GM23338 (cell line): Measurements from ENCODE around the gene MAP7D3. TPM values are rescaled to one million over a fixed set of nuclear protein-coding genes. Genes with fewer than 3 reads are reported as not detected.

Source experiments
- ATAC-seq: fragments of 200-7000 bp; cut with Tn5 transposase; 3 replicates; pipeline ENCODE4 v1.9.1; 2020
- DNase-seq: peaks from one replicate; pipeline ENCODE4 v3.0.0-alpha.2; 2015; ENCODE audit warnings: low spot score
- H2AFZ ChIP-seq: fragments of 200-600 bp; sonication (generic); 2 replicates; pipeline ENCODE4 v1.8.0; 2016; ENCODE audit warnings: antibody characterized with exemption, mild to moderate bottlenecking, moderate library complexity
- H3F3A ChIP-seq: fragments of 200-600 bp; sonication (generic); replicated peaks from 2 replicates; pipeline ENCODE4 v1.8.0; 2017; ENCODE audit warnings: antibody characterized with exemption, mixed run types, low read depth
- H3K27ac ChIP-seq: fragments of 200-600 bp; sonication (generic); 2 replicates; pipeline ENCODE4 v1.6.1; 2016; ENCODE audit warnings: low read depth
- H3K27me3 ChIP-seq: fragments of 200-600 bp; sonication (generic); 2 replicates; pipeline ENCODE4 v1.8.0; 2016; ENCODE audit warnings: mild to moderate bottlenecking, mixed run types, moderate library complexity; ENCODE audit not compliant: insufficient read depth
- H3K36me3 ChIP-seq: fragments of 200-600 bp; sonication (generic); 2 replicates; pipeline ENCODE4 v1.8.0; 2016; ENCODE audit warnings: mild to moderate bottlenecking; ENCODE audit not compliant: insufficient read depth
- H3K4me1 ChIP-seq: fragments of 200-600 bp; sonication (generic); 2 replicates; pipeline ENCODE4 v1.8.0; 2016; ENCODE audit warnings: mild to moderate bottlenecking, moderate library complexity; ENCODE audit not compliant: insufficient read depth
- H3K4me2 ChIP-seq: fragments of 200-600 bp; sonication (generic); 2 replicates; pipeline ENCODE4 v1.7.1; 2017; ENCODE audit warnings: mixed run types
- H3K4me3 ChIP-seq: fragments of 200-600 bp; sonication (generic); 2 replicates; pipeline ENCODE4 v1.6.1; 2016; ENCODE audit warnings: mixed run types
- H3K79me2 ChIP-seq: fragments of 200-600 bp; sonication (generic); replicated peaks from 2 replicates; pipeline ENCODE4 v1.8.0; 2017; ENCODE audit warnings: mild to moderate bottlenecking; ENCODE audit not compliant: insufficient read depth
- H3K9me2 ChIP-seq: fragments of 200-600 bp; sonication (generic); 2 replicates; pipeline ENCODE4 v1.8.0; 2017; ENCODE audit not compliant: insufficient read depth
- H4K20me1 ChIP-seq: fragments of 200-600 bp; sonication (generic); replicated peaks from 2 replicates; pipeline ENCODE4 v1.8.0; 2017; ENCODE audit warnings: mild to moderate bottlenecking; ENCODE audit not compliant: insufficient read depth
- H3K27ac Mint-ChIP-seq: 2 replicates; pipeline ENCODE4 v1.8.0; 2020; ENCODE audit warnings: inconsistent platforms, mild to moderate bottlenecking, moderate library complexity, mixed read lengths
- H3K27me3 Mint-ChIP-seq: 3 replicates; pipeline ENCODE4 v1.8.0; 2022; ENCODE audit warnings: low read depth, mild to moderate bottlenecking, moderate library complexity, mixed read lengths, inconsistent platforms; ENCODE audit not compliant: insufficient read depth, poor library complexity
- H3K36me3 Mint-ChIP-seq: 3 replicates; pipeline ENCODE4 v1.8.0; 2021; ENCODE audit warnings: low read depth, mild to moderate bottlenecking, inconsistent platforms, moderate library complexity, mixed read lengths
- H3K4me1 Mint-ChIP-seq: 3 replicates; pipeline ENCODE4 v1.8.0; 2020; ENCODE audit warnings: mild to moderate bottlenecking, inconsistent platforms, mixed read lengths
- H3K4me3 Mint-ChIP-seq: 3 replicates; pipeline ENCODE4 v1.8.0; 2021; ENCODE audit warnings: moderate library complexity, mild to moderate bottlenecking, inconsistent platforms, mixed read lengths
- H3K9me3 Mint-ChIP-seq: 3 replicates; pipeline ENCODE4 v1.8.0; 2020; ENCODE audit warnings: moderate library complexity, mild to moderate bottlenecking, inconsistent platforms, mixed read lengths
- CTCF ChIP-seq, 2 experiments: fragments of 200-600 bp in 1 of 2; sonication (generic) in 1 of 2; conservative IDR thresholded peaks; 2 replicates each; pipeline versions ENCODE4 v1.5.1 to v1.6.1; 2016 to 2017; ENCODE audit warnings: antibody characterized with exemption in 2 of 2, low read depth in 2 of 2, mild to moderate bottlenecking in 2 of 2, moderate library complexity in 1 of 2
- EZH2 ChIP-seq: fragments of 200-600 bp; sonication (generic); IDR thresholded peaks from one replicate; pipeline ENCODE4 v1.8.0; 2017; ENCODE audit warnings: antibody characterized with exemption, mild to moderate bottlenecking, low read depth; ENCODE audit not compliant: unreplicated experiment
- POLR2AphosphoS5 ChIP-seq: IDR thresholded peaks from 2 replicates; pipeline ENCODE4 v1.6.1; 2016; ENCODE audit warnings: antibody characterized with exemption, low read depth
- REST ChIP-seq: IDR thresholded peaks from one replicate; pipeline ENCODE4 v1.6.1; 2018; ENCODE audit warnings: antibody characterized with exemption; ENCODE audit not compliant: unreplicated experiment
- STAT1 ChIP-seq: IDR thresholded peaks from one replicate; pipeline ENCODE4 v1.6.1; 2016; ENCODE audit warnings: antibody characterized with exemption; ENCODE audit not compliant: unreplicated experiment
- ZNF114 ChIP-seq: fragments of 250-450 bp; sonication (Bioruptor Pico); IDR thresholded peaks from 2 replicates; pipeline ENCODE4 v1.5.0; 2020; ENCODE audit warnings: mild to moderate bottlenecking, moderate library complexity
- ZNF331 ChIP-seq: fragments of 250-450 bp; sonication (Bioruptor Pico); IDR thresholded peaks from 2 replicates; pipeline ENCODE4 v1.5.0; 2020; ENCODE audit warnings: low read depth, mild to moderate bottlenecking, moderate library complexity
- polyA plus RNA-seq: library from polyadenylated mRNA; unstranded; fragments of >200 nt; fragmentation: Nextera tagmentation; extraction: Ambion mirVana; gene quantifications from 2 replicates; pipeline ENCODE4 v1.2.1, GENCODE V29; 2016
- total RNA-seq: library from RNA; depleted of rRNA; stranded (reverse); fragments of >200 nt; shearing (Covaris generic); gene quantifications from 2 replicates; pipeline ENCODE4 v1.2.3, GENCODE V29; 2014
- TF ChIP-seq, protein P1 (sequence below): fragments of 250-450 bp; sonication (Bioruptor Pico); IDR thresholded peaks from 2 replicates; pipeline ENCODE4 v1.5.0; 2020; ENCODE audit warnings: mild to moderate bottlenecking, moderate library complexity

Gene MAP7D3
- total and polyA plus RNA-seq, 2 experiments from 2014 or later: 14.5 to 33.4 TPM

DNA sequence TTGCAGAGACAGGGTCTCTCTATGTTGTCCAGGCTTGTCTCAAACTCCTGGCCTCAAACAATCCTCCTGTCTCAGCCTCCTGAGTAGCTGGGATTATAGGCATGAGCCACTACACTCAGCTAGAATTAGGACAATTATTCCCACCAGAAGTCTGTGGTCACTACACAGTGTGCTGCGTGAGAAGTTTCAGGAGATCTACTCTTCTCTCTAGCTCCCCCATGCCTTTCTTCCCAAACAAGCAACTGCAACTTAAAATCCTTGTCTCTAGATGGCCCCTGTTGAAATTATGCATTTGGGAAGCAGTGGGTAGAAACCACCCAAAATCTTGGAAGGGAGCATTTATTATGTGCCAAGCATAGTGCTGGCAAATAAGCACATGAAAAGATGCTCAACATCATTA is 21.1 kb upstream of the MAP7D3 start:
- peak; percentile 14 to 38; a peak in 2 of 4 replicates for TF ChIP-seq CTCF (conservative IDR thresholded peaks at IDR 0.05; ENCODE audit: low read depth in 2 of 2)
- TF ChIP-seq POLR2AphosphoS5: no peak
- TF ChIP-seq REST: no peak
- no peaks in the 10 kb centered on the region for H3K79me2 ChIP-seq
- Mint-ChIP-seq H3K4me1 (no peaks in the 10 kb centered on the region), H3K27me3 (peaks cover 4% of the 10 kb centered on the region), H3K27ac (no peak overlapping the region), H3K4me3 (no peak overlapping the region), H3K9me3 (no peaks in the 10 kb centered on the region), H3K36me3 (no peaks in the 10 kb centered on the region)
- no peak overlapping the region for H3K27ac ChIP-seq
- H3K4me3 ChIP-seq: no peak overlapping the region
- H3K27me3 ChIP-seq: no peaks in the 10 kb centered on the region
- DNase-seq (peak; percentile 17), ATAC-seq (peak; percentile 38; the same call in 2 of the 3 replicates)
- no peaks in the 10 kb centered on the region for H4K20me1 ChIP-seq
- no peak overlapping the region for H3K4me2 ChIP-seq
- no peaks in the 10 kb centered on the region for H3F3A ChIP-seq
- H3K9me2 ChIP-seq: no peaks in the 10 kb centered on the region
- H3K36me3 ChIP-seq: no peaks in the 10 kb centered on the region
- H3K4me1 ChIP-seq: no peaks in the 10 kb centered on the region
- H2AFZ ChIP-seq: no peak overlapping the region

DNA sequence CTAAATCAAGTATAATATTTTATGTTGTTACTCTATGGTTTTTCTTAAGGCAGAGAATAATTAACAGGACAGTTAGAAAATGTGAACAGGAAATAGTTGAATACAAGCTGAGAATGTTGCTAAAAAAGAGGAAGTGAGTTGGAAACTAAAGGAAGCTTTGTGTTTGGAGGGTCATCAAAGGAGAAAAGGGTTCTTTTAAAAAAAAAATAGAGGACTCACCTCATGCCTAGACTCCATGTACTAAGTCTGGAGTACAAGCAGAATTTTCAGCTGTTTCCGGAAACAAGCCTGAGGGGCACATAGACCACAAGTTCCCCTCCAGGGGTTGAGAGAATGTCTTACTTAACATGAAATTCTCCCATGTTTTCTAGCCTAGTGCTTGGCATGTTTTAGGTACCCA is 20.1 kb upstream of the MAP7D3 start:
- H3K27me3 Mint-ChIP-seq: peaks cover 2% of the 10 kb centered on the region
- no peaks in the 10 kb centered on the region for H4K20me1 ChIP-seq
- H3K27ac ChIP-seq: no peak overlapping the region
- H2AFZ ChIP-seq: no peak overlapping the region
- no peaks in the 10 kb centered on the region for H3K79me2 ChIP-seq
- no peaks in the 10 kb centered on the region for H3K9me3 Mint-ChIP-seq
- H3F3A ChIP-seq: no peaks in the 10 kb centered on the region
- H3K9me2 ChIP-seq: no peaks in the 10 kb centered on the region
- DNase-seq: no peak
- no peak overlapping the region for H3K4me3 ChIP-seq
- no peak for ATAC-seq
- H3K4me1 ChIP-seq: no peaks in the 10 kb centered on the region
- H3K4me2 ChIP-seq: no peak overlapping the region
- H3K27ac Mint-ChIP-seq: no peak overlapping the region
- H3K4me3 Mint-ChIP-seq: no peak overlapping the region
- no peaks in the 10 kb centered on the region for H3K36me3 Mint-ChIP-seq
- no peaks in the 10 kb centered on the region for H3K27me3 ChIP-seq
- no peaks in the 10 kb centered on the region for H3K36me3 ChIP-seq
- no peaks in the 10 kb centered on the region for H3K4me1 Mint-ChIP-seq
- TF ChIP-seq ZNF114 (CRISPR knock-in tag) (no peak), ZNF331 (CRISPR knock-in tag) (no peak), POLR2AphosphoS5 (no peak), EZH2 (no peak), STAT1 (no peak), CTCF (conservative IDR thresholded peaks at IDR 0.05; ENCODE audit: low read depth in 2 of 2) (no peak)
- TF ChIP-seq, protein P1, sequence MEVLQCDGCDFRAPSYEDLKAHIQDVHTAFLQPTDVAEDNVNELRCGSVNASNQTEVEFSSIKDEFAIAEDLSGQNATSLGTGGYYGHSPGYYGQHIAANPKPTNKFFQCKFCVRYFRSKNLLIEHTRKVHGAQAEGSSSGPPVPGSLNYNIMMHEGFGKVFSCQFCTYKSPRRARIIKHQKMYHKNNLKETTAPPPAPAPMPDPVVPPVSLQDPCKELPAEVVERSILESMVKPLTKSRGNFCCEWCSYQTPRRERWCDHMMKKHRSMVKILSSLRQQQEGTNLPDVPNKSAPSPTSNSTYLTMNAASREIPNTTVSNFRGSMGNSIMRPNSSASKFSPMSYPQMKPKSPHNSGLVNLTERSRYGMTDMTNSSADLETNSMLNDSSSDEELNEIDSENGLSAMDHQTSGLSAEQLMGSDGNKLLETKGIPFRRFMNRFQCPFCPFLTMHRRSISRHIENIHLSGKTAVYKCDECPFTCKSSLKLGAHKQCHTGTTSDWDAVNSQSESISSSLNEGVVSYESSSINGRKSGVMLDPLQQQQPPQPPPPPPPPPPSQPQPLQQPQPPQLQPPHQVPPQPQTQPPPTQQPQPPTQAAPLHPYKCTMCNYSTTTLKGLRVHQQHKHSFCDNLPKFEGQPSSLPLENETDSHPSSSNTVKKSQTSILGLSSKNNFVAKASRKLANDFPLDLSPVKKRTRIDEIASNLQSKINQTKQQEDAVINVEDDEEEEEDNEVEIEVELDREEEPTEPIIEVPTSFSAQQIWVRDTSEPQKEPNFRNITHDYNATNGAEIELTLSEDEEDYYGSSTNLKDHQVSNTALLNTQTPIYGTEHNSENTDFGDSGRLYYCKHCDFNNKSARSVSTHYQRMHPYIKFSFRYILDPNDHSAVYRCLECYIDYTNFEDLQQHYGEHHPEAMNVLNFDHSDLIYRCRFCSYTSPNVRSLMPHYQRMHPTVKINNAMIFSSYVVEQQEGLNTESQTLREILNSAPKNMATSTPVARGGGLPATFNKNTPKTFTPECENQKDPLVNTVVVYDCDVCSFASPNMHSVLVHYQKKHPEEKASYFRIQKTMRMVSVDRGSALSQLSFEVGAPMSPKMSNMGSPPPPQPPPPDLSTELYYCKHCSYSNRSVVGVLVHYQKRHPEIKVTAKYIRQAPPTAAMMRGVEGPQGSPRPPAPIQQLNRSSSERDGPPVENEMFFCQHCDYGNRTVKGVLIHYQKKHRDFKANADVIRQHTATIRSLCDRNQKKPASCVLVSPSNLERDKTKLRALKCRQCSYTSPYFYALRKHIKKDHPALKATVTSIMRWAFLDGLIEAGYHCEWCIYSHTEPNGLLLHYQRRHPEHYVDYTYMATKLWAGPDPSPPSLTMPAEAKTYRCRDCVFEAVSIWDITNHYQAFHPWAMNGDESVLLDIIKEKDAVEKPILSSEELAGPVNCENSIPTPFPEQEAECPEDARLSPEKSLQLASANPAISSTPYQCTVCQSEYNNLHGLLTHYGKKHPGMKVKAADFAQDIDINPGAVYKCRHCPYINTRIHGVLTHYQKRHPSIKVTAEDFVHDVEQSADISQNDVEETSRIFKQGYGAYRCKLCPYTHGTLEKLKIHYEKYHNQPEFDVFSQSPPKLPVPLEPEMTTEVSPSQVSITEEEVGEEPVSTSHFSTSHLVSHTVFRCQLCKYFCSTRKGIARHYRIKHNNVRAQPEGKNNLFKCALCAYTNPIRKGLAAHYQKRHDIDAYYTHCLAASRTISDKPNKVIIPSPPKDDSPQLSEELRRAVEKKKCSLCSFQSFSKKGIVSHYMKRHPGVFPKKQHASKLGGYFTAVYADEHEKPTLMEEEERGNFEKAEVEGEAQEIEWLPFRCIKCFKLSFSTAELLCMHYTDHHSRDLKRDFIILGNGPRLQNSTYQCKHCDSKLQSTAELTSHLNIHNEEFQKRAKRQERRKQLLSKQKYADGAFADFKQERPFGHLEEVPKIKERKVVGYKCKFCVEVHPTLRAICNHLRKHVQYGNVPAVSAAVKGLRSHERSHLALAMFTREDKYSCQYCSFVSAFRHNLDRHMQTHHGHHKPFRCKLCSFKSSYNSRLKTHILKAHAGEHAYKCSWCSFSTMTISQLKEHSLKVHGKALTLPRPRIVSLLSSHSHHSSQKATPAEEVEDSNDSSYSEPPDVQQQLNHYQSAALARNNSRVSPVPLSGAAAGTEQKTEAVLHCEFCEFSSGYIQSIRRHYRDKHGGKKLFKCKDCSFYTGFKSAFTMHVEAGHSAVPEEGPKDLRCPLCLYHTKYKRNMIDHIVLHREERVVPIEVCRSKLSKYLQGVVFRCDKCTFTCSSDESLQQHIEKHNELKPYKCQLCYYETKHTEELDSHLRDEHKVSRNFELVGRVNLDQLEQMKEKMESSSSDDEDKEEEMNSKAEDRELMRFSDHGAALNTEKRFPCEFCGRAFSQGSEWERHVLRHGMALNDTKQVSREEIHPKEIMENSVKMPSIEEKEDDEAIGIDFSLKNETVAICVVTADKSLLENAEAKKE (CRISPR knock-in tag): no peak
